Suprapubic skin (tissue), 4 donors: ENCODE results near the gene MAGEB1.

ENCODE experiments used
- EP300 ChIP-seq: sonication (generic); formaldehyde crosslinking; IDR thresholded peaks from one replicate; pipeline ENCODE4 v1.6.1; 2017; ENCODE audit warnings: antibody characterized with exemption
- POLR2A ChIP-seq, 2 donors: fragments of 450-650 bp; IDR thresholded peaks; one replicate each; pipeline ENCODE4 v1.6.1; 2017; ENCODE audit warnings: antibody characterized with exemption in 2 of 2, mild to moderate bottlenecking in 2 of 2, moderate library complexity in 2 of 2
- POLR2AphosphoS5 ChIP-seq, 3 donors: sonication (generic); formaldehyde crosslinking; IDR thresholded peaks; one replicate each; pipeline ENCODE4 v1.6.1; 2017; ENCODE audit warnings: antibody characterized with exemption in 3 of 3
- TF ChIP-seq, protein P1 (sequence below), 2 donors: fragments of 200-600 bp in 1 of 2; fragments of 450-650 bp in 1 of 2; sonication (generic) in 1 of 2; IDR thresholded peaks; one replicate each; pipeline ENCODE4 v1.5.1; 2016 to 2019; ENCODE audit warnings: antibody characterized with exemption in 2 of 2, mild to moderate bottlenecking in 1 of 2, moderate library complexity in 1 of 2

GRCh38 chrX:30220661-30221060 is 26.3 kb upstream of the MAGEB1 start:
- TF ChIP-seq POLR2A (IDR thresholded peaks at IDR 0.05), result no peak
- TF ChIP-seq, protein P1, sequence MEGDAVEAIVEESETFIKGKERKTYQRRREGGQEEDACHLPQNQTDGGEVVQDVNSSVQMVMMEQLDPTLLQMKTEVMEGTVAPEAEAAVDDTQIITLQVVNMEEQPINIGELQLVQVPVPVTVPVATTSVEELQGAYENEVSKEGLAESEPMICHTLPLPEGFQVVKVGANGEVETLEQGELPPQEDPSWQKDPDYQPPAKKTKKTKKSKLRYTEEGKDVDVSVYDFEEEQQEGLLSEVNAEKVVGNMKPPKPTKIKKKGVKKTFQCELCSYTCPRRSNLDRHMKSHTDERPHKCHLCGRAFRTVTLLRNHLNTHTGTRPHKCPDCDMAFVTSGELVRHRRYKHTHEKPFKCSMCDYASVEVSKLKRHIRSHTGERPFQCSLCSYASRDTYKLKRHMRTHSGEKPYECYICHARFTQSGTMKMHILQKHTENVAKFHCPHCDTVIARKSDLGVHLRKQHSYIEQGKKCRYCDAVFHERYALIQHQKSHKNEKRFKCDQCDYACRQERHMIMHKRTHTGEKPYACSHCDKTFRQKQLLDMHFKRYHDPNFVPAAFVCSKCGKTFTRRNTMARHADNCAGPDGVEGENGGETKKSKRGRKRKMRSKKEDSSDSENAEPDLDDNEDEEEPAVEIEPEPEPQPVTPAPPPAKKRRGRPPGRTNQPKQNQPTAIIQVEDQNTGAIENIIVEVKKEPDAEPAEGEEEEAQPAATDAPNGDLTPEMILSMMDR (IDR thresholded peaks at IDR 0.05), result no peak
- TF ChIP-seq POLR2AphosphoS5 (IDR thresholded peaks at IDR 0.05), result no peak
- TF ChIP-seq EP300, result no peak
